ENCODE data around the gene SH3TC2. TPM values are rescaled to one million over a fixed set of nuclear protein-coding genes. Genes with fewer than 3 reads are reported as not detected.

SH3TC2 gene
- total and polyA plus RNA-seq, 4 donors, result 0.28 to 3.3 (median 0.64) TPM

DNA sequence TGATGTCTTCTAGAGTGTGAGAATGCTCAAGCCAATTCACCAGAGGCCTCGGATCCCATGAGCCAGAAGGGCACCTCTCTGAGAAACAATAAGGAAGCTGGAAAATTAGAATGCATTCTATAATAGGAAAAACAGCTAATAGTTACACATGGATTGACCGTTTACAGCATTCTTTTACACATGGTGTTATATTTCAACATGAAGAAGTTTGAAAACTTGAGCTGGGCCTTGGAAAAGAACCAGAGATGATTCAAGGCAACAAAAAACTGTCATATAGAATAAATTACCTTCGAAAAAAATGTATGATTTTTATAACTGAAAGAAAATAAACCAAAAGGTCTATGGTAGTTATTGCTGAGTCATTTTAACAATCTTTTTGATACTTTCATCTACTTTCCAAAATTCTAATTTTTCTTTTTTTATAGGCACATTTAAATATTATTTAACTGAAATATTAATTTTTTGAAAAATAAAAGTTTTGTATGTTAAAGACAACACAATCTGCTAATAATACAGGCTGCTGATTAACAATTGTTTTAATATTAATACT, 6.2 kb downstream of the SH3TC2 start:
- DNase-seq, result no peak
- ATAC-seq (ENCODE audit: insufficient read depth, low FRiP score), result no peak
- Histone ChIP-seq H3K27ac (ENCODE audit: low read depth in 1 of 2, low read length in 1 of 2) (no peak overlapping the region), H3K4me3 (no peak overlapping the region), H3K9me3 (ENCODE audit: control insufficient read depth in 4 of 4, insufficient read depth in 3 of 4, low read length in 3 of 4) (peaks cover 0 to 6% (median 0%) of the 10 kb centered on the region in 4 donors), H3K9ac (ENCODE audit: insufficient read depth in 1 of 2, low read length in 2 of 2) (no peak overlapping the region), H3K4me1 (ENCODE audit: control insufficient read depth in 5 of 5, insufficient read depth in 5 of 5, low read length in 5 of 5) (peaks cover 0 to 22% (median 2%) of the 10 kb centered on the region in 5 donors), H3K36me3 (ENCODE audit: control insufficient read depth in 4 of 4, insufficient read depth in 4 of 4, low read length in 4 of 4) (no peaks in the 10 kb centered on the region), H3K27me3 (ENCODE audit: control insufficient read depth in 3 of 3, insufficient read depth in 3 of 3, low read length in 2 of 3) (no peaks in the 10 kb centered on the region)
- TF ChIP-seq, protein P1, sequence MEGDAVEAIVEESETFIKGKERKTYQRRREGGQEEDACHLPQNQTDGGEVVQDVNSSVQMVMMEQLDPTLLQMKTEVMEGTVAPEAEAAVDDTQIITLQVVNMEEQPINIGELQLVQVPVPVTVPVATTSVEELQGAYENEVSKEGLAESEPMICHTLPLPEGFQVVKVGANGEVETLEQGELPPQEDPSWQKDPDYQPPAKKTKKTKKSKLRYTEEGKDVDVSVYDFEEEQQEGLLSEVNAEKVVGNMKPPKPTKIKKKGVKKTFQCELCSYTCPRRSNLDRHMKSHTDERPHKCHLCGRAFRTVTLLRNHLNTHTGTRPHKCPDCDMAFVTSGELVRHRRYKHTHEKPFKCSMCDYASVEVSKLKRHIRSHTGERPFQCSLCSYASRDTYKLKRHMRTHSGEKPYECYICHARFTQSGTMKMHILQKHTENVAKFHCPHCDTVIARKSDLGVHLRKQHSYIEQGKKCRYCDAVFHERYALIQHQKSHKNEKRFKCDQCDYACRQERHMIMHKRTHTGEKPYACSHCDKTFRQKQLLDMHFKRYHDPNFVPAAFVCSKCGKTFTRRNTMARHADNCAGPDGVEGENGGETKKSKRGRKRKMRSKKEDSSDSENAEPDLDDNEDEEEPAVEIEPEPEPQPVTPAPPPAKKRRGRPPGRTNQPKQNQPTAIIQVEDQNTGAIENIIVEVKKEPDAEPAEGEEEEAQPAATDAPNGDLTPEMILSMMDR (IDR thresholded peaks at IDR 0.05; ENCODE audit: control extremely low read depth, extremely low read depth), result no peak
- 85 to 90% methylated on average over 3 of the region's 3 CpGs for WGBS, 2 donors

DNA sequence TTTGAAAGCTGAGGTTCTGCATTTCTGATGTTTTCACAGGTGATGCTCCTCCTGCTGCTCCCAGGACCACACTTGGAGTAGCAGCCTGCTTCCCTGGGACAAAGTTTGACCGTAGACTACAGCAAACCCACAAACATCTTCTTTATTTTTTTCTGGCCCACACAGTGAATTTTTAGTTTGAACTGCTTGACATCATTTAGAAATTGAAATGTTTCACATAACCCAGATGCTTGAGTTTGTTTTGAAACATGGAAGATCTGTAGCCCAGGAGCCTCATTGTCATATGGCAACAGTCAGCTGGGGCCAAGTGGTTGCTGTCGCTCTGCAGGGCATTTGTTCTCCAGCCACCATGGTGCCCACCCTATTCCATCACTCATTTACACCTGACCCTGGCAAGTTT, 8.4 kb downstream of the SH3TC2 start:
- ATAC-seq (ENCODE audit: insufficient read depth, low FRiP score), result no peak
- no peak overlapping the region for H3K9ac ChIP-seq (ENCODE audit: insufficient read depth in 1 of 2, low read length in 2 of 2)
- WGBS, 2 donors, result 93 to 96% methylated on average over 2 of the region's 2 CpGs
- TF ChIP-seq, protein P1 (IDR thresholded peaks at IDR 0.05; ENCODE audit: control extremely low read depth, extremely low read depth), result no peak
- H3K4me3 ChIP-seq, result no peak overlapping the region
- H3K27me3 ChIP-seq (ENCODE audit: control insufficient read depth in 3 of 3, insufficient read depth in 3 of 3, low read length in 2 of 3), result no peaks in the 10 kb centered on the region
- no peak overlapping the region for H3K27ac ChIP-seq (ENCODE audit: low read depth in 1 of 2, low read length in 1 of 2)
- H3K4me1 ChIP-seq (ENCODE audit: control insufficient read depth in 5 of 5, insufficient read depth in 5 of 5, low read length in 5 of 5), result peaks cover 0 to 7% (median 0%) of the 10 kb centered on the region in 5 donors
- DNase-seq, result no peak
- H3K9me3 ChIP-seq (ENCODE audit: control insufficient read depth in 4 of 4, insufficient read depth in 3 of 4, low read length in 3 of 4), result peaks cover 0 to 6% (median 0%) of the 10 kb centered on the region in 4 donors
- H3K36me3 ChIP-seq (ENCODE audit: control insufficient read depth in 4 of 4, insufficient read depth in 4 of 4, low read length in 4 of 4), result no peaks in the 10 kb centered on the region

DNA sequence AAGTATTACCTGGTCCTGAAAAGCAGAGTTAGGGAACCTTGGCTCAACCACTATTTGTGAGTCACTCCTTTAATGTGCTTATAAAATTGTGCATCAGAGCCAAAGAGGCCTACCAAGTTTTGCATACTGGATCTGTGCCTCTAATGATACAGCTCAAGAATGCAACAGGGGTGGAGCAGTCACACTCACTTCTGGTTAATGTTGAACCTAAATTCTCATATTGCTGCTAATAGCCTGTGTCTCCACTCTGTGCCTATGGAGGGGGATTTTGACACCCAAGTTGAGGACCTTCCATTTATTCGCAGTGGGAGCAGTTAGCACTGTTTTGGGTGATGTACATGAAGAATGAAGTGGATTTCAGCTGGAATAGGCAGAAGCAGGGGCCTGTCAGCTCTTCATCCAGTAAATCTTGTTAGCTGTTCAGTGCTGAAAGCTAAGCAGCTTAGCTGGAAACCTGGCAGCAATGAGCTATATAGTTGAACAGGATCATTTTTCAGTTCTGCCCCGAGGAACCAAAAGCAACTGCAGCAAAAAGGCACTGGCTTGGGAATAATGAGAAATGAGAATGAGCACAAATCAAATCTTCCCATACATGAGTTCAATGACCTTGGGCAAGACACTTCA, 9.7 kb downstream of the SH3TC2 start:
- 75 to 79% methylated on average over 2 of the region's 2 CpGs for WGBS, 2 donors
- peak in 1 of 3 donors; percentile 27 for DNase-seq
- H3K4me3 ChIP-seq, result no peak overlapping the region
- H3K4me1 ChIP-seq (ENCODE audit: control insufficient read depth in 5 of 5, insufficient read depth in 5 of 5, low read length in 5 of 5), result peaks cover 0 to 7% (median 0%) of the 10 kb centered on the region in 5 donors
- H3K27ac ChIP-seq (ENCODE audit: low read depth in 1 of 2, low read length in 1 of 2), result no peak overlapping the region
- no peak for ATAC-seq (ENCODE audit: insufficient read depth, low FRiP score)
- no peak overlapping the region for H3K9ac ChIP-seq (ENCODE audit: insufficient read depth in 1 of 2, low read length in 2 of 2)
- peaks cover 0 to 5% (median 0%) of the 10 kb centered on the region in 4 donors for H3K9me3 ChIP-seq (ENCODE audit: control insufficient read depth in 4 of 4, insufficient read depth in 3 of 4, low read length in 3 of 4)
- no peaks in the 10 kb centered on the region for H3K36me3 ChIP-seq (ENCODE audit: control insufficient read depth in 4 of 4, insufficient read depth in 4 of 4, low read length in 4 of 4)
- H3K27me3 ChIP-seq (ENCODE audit: control insufficient read depth in 3 of 3, insufficient read depth in 3 of 3, low read length in 2 of 3), result no peaks in the 10 kb centered on the region
- TF ChIP-seq, protein P1 (IDR thresholded peaks at IDR 0.05; ENCODE audit: control extremely low read depth, extremely low read depth), result no peak

Measured in lung (tissue), 12 donors.